ENCODE results near the gene SELE.
"Not testable (repeated sequence)": the region's sequence is repeated elsewhere in the genome, so short reads cannot be mapped to it uniquely, and the experiment has no call there.

DNA sequence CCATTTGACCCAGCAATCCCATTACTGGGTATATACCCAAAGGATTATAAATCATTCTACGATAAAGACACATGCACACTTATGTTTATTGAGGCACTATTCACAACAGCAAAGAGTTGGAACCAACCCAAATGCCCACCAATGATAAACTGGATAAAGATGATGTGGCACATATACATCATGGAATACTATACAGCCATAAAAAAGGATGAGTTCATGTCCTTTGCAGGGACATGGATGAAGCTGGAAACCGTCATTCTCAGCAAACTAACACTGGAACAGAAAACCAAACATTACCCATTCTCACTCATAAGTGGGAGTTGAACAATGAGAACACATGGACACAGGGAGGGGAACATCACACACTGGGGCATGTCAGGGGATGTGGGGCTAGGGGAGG lies 18.8 kb downstream of the SELE start:
- TF ChIP-seq, protein P1, sequence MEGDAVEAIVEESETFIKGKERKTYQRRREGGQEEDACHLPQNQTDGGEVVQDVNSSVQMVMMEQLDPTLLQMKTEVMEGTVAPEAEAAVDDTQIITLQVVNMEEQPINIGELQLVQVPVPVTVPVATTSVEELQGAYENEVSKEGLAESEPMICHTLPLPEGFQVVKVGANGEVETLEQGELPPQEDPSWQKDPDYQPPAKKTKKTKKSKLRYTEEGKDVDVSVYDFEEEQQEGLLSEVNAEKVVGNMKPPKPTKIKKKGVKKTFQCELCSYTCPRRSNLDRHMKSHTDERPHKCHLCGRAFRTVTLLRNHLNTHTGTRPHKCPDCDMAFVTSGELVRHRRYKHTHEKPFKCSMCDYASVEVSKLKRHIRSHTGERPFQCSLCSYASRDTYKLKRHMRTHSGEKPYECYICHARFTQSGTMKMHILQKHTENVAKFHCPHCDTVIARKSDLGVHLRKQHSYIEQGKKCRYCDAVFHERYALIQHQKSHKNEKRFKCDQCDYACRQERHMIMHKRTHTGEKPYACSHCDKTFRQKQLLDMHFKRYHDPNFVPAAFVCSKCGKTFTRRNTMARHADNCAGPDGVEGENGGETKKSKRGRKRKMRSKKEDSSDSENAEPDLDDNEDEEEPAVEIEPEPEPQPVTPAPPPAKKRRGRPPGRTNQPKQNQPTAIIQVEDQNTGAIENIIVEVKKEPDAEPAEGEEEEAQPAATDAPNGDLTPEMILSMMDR (IDR thresholded peaks at IDR 0.05) = not testable (repeated sequence)
- TF ChIP-seq POLR2AphosphoS5 (IDR thresholded peaks at IDR 0.05) = not testable (repeated sequence)

Data from upper lobe of left lung (tissue), 4 donors.